Hepatocyte (in vitro differentiated cells): ENCODE results near the gene C8B. TPM values are rescaled to one million over a fixed set of nuclear protein-coding genes. Genes with fewer than 3 reads are reported as not detected.

Source experiments
- DNase-seq: peaks from one replicate; pipeline ENCODE4 v3.0.0-alpha.2; 2016; ENCODE audit warnings: low spot score
- H2AFZ ChIP-seq: fragments of 200-600 bp; sonication (generic); 2 replicates; pipeline ENCODE4 v1.6.0; 2016; ENCODE audit warnings: antibody characterized with exemption, mild to moderate bottlenecking
- H3K27ac ChIP-seq: fragments of 200-600 bp; sonication (generic); 2 replicates; pipeline ENCODE4 v1.5.1; 2016; ENCODE audit warnings: mild to moderate bottlenecking
- H3K27me3 ChIP-seq: fragments of 200-600 bp; sonication (generic); 2 replicates; pipeline ENCODE4 v1.6.1; 2016
- H3K36me3 ChIP-seq: fragments of 200-600 bp; sonication (generic); replicated peaks from 2 replicates; pipeline ENCODE4 v1.5.1; 2016; ENCODE audit warnings: low read depth; ENCODE audit not compliant: insufficient read depth
- H3K4me1 ChIP-seq: fragments of 200-600 bp; sonication (generic); 2 replicates; pipeline ENCODE4 v1.5.1; 2016; ENCODE audit warnings: mild to moderate bottlenecking, moderate library complexity; ENCODE audit not compliant: insufficient read depth
- H3K4me2 ChIP-seq: fragments of 200-600 bp; sonication (generic); 2 replicates; pipeline ENCODE4 v1.6.0; 2016
- H3K4me3 ChIP-seq: fragments of 200-600 bp; sonication (generic); 2 replicates; pipeline ENCODE4 v1.5.1; 2016; ENCODE audit warnings: mild to moderate bottlenecking
- H3K79me2 ChIP-seq: fragments of 200-600 bp; sonication (generic); 2 replicates; pipeline ENCODE4 v1.6.0; 2017; ENCODE audit warnings: mild to moderate bottlenecking
- H3K9me2 ChIP-seq: fragments of 200-600 bp; sonication (generic); replicated peaks from 2 replicates; pipeline ENCODE4 v1.6.0; 2017; ENCODE audit warnings: mild to moderate bottlenecking; ENCODE audit not compliant: insufficient read depth
- H3K9me3 ChIP-seq: fragments of 200-600 bp; sonication (generic); 2 replicates; pipeline ENCODE4 v1.5.1; 2016; ENCODE audit warnings: low read depth, mild to moderate bottlenecking
- H4K20me1 ChIP-seq: fragments of 200-600 bp; sonication (generic); 2 replicates; pipeline ENCODE4 v1.6.0; 2016; ENCODE audit warnings: mild to moderate bottlenecking; ENCODE audit not compliant: insufficient read depth, poor library complexity, severe bottlenecking
- EZH2 ChIP-seq: fragments of 200-600 bp; sonication (generic); IDR thresholded peaks from 2 replicates; pipeline ENCODE4 v1.6.1; 2016; ENCODE audit warnings: antibody characterized with exemption, mild to moderate bottlenecking, borderline replicate concordance
- EZH2phosphoT487 ChIP-seq: fragments of 200-600 bp; sonication (generic); IDR thresholded peaks from one replicate; pipeline ENCODE4 v1.6.1; 2018; ENCODE audit warnings: antibody characterized with exemption, mild to moderate bottlenecking, low read depth, moderate library complexity; ENCODE audit not compliant: unreplicated experiment, severe bottlenecking
- WGBS: methylation state at CpG from one replicate; pipeline ENCODE4 v1.1.6; 2016; ENCODE audit warnings: low lambda C conversion rate; ENCODE audit errors: missing lambda C conversion rate; 5-methylcytosine and 5-hydroxymethylcytosine counted together
- polyA plus RNA-seq: library from polyadenylated mRNA; unstranded; fragments of >200 nt; fragmentation: Nextera tagmentation; extraction: Ambion mirVana; gene quantifications from 2 replicates; pipeline ENCODE4 v1.2.1, GENCODE V29; 2016
- total RNA-seq: library from RNA; depleted of rRNA; stranded (reverse); fragments of >200 nt; gene quantifications from 2 replicates; pipeline ENCODE4 v1.2.3, GENCODE V29; 2014
- TF ChIP-seq, protein P1 (sequence below): fragments of 200-600 bp; sonication (generic); IDR thresholded peaks from 2 replicates; pipeline ENCODE4 v1.5.1; 2016; ENCODE audit warnings: antibody characterized with exemption, mild to moderate bottlenecking; ENCODE audit not compliant: poor library complexity

Gene C8B
- total and polyA plus RNA-seq, 2 experiments from 2014 or later: 22.1 to 29.0 TPM

DNA sequence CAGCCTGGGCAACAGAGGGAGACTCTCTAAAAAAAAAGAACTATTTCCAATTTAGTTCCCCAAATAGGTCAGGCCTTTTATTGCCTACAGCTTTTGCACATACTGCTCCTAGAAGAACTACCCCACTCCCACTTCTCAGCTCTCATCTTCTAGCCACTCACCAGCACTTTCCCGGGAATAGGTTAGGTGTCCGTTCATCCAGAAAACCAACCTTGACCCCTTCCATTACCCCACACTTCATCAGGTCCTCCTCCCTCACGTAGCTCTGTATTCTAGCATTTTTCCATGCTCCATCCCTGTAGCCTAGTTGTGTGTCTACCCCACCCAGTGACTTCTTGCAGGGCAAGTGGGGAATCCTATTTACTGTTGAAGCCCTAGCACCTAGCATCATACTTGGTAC, 42.6 kb downstream of the C8B start:
- H3K36me3 ChIP-seq: no peaks in the 10 kb centered on the region
- no peak overlapping the region for H3K27ac ChIP-seq
- H3K4me1 ChIP-seq: peaks cover 13% of the 10 kb centered on the region
- H3K4me3 ChIP-seq: no peak overlapping the region
- no peaks in the 10 kb centered on the region for H3K9me3 ChIP-seq
- no peak overlapping the region for H2AFZ ChIP-seq
- no peaks in the 10 kb centered on the region for H3K27me3 ChIP-seq
- H3K4me2 ChIP-seq: no peak overlapping the region
- no peak for DNase-seq
- no peaks in the 10 kb centered on the region for H3K9me2 ChIP-seq
- WGBS: 33% methylated on average over 3 of the region's 3 CpGs
- TF ChIP-seq, protein P1, sequence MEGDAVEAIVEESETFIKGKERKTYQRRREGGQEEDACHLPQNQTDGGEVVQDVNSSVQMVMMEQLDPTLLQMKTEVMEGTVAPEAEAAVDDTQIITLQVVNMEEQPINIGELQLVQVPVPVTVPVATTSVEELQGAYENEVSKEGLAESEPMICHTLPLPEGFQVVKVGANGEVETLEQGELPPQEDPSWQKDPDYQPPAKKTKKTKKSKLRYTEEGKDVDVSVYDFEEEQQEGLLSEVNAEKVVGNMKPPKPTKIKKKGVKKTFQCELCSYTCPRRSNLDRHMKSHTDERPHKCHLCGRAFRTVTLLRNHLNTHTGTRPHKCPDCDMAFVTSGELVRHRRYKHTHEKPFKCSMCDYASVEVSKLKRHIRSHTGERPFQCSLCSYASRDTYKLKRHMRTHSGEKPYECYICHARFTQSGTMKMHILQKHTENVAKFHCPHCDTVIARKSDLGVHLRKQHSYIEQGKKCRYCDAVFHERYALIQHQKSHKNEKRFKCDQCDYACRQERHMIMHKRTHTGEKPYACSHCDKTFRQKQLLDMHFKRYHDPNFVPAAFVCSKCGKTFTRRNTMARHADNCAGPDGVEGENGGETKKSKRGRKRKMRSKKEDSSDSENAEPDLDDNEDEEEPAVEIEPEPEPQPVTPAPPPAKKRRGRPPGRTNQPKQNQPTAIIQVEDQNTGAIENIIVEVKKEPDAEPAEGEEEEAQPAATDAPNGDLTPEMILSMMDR: no peak
- no peak for TF ChIP-seq EZH2
- no peaks in the 10 kb centered on the region for H4K20me1 ChIP-seq
- H3K79me2 ChIP-seq: no peaks in the 10 kb centered on the region

DNA sequence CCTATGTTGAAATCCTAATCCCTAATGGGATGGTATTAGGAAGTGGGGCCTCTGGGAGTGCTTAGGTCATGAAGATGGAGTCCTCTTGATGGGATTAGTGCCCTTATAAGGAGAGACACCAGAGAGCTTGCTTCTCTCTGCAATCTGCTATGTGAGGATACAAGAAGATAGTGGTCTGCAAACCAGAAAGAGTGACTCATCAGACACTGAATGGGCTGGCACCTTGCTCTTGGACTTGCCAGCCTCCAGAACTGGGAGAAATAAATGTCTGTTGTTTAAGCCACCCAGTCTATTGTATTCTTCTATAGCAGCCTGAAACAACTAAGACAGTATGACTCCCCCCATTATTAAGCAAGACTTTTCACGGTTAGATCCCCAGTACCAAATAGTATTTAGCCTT, 43.3 kb downstream of the C8B start:
- H3K27me3 ChIP-seq: no peaks in the 10 kb centered on the region
- peaks cover 13% of the 10 kb centered on the region for H3K4me1 ChIP-seq
- no peaks in the 10 kb centered on the region for H3K9me2 ChIP-seq
- H3K36me3 ChIP-seq: no peaks in the 10 kb centered on the region
- H4K20me1 ChIP-seq: no peaks in the 10 kb centered on the region
- no peak overlapping the region for H2AFZ ChIP-seq
- no peak overlapping the region for H3K4me2 ChIP-seq
- H3K9me3 ChIP-seq: no peaks in the 10 kb centered on the region
- TF ChIP-seq, protein P1: no peak
- TF ChIP-seq EZH2: no peak
- TF ChIP-seq EZH2phosphoT487: no peak
- WGBS: 100% methylated on average over 1 of the region's 1 CpG
- no peak for DNase-seq
- no peaks in the 10 kb centered on the region for H3K79me2 ChIP-seq
- H3K4me3 ChIP-seq: no peak overlapping the region
- no peak overlapping the region for H3K27ac ChIP-seq

DNA sequence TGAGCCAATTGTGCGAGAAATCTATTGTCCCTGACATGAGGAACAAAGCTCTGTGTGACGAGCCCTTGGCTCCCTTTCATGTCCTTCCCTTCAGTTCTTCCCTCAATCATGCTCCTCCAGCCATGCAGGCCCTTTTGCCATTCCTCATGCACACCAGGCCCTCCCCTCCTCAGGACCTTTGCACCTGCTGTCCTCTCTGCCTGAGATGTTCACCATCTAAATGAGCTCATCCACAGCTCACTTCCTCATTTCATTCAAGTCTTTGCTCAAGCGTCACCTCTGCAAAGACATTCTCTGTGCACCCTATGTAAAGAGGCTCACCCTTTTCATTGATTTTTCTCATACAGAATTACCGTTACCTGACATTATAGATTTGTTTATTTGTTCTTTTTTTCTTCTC, 43.7 kb downstream of the C8B start:
- H3K79me2 ChIP-seq: no peaks in the 10 kb centered on the region
- no peak overlapping the region for H3K4me3 ChIP-seq
- WGBS: 89% methylated on average over 4 of the region's 4 CpGs
- H4K20me1 ChIP-seq: no peaks in the 10 kb centered on the region
- no peak for DNase-seq
- no peak overlapping the region for H3K27ac ChIP-seq
- no peak overlapping the region for H2AFZ ChIP-seq
- no peaks in the 10 kb centered on the region for H3K27me3 ChIP-seq
- TF ChIP-seq EZH2phosphoT487: no peak
- TF ChIP-seq, protein P1: no peak
- no peak for TF ChIP-seq EZH2
- H3K9me2 ChIP-seq: no peaks in the 10 kb centered on the region
- no peaks in the 10 kb centered on the region for H3K36me3 ChIP-seq
- H3K9me3 ChIP-seq: no peaks in the 10 kb centered on the region
- H3K4me2 ChIP-seq: no peak overlapping the region
- peaks cover 13% of the 10 kb centered on the region for H3K4me1 ChIP-seq

DNA sequence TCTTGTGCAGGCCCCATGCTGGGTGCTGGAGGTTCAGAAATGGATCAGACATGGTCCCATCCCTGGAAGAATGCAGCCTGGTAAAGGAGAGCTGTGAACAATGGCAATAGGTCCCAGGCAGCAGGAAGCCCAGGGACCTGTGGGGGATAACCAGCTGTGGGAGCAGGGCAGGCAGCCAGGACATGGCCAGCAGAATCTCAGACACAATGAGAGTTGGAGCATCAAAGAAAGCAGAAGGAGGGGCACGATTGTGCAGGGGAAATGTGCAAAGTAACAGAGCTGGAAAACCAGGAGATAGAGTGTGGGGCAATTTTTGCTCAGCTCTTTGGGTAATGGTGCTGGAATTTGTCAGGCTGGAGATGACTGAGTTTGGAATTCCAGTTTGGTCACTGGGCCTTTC, 44.3 kb downstream of the C8B start:
- H3K9me2 ChIP-seq: no peaks in the 10 kb centered on the region
- no peaks in the 10 kb centered on the region for H3K79me2 ChIP-seq
- 40% methylated on average over 1 of the region's 1 CpG for WGBS
- no peaks in the 10 kb centered on the region for H3K9me3 ChIP-seq
- no peaks in the 10 kb centered on the region for H3K27me3 ChIP-seq
- TF ChIP-seq EZH2: no peak
- TF ChIP-seq, protein P1: no peak
- no peak for TF ChIP-seq EZH2phosphoT487
- H3K36me3 ChIP-seq: no peaks in the 10 kb centered on the region
- no peak overlapping the region for H3K4me2 ChIP-seq
- H4K20me1 ChIP-seq: no peaks in the 10 kb centered on the region
- no peak overlapping the region for H3K4me3 ChIP-seq
- H3K4me1 ChIP-seq: peaks cover 13% of the 10 kb centered on the region
- H3K27ac ChIP-seq: no peak overlapping the region
- no peak for DNase-seq
- no peak overlapping the region for H2AFZ ChIP-seq
